ENCODE measurements around the gene ST3GAL5.
"Not testable (repeated sequence)": the region's sequence is repeated elsewhere in the genome, so short reads cannot be mapped to it uniquely, and the experiment has no call there.

Gene ST3GAL5

GRCh38 chr2:85830645-85831044, 58.1 kb downstream of the ST3GAL5 start:
- DNase-seq = no peak

GRCh38 chr2:85829394-85829793, 59.4 kb downstream of the ST3GAL5 start:
- not testable (repeated sequence) for DNase-seq

GRCh38 chr2:85828725-85829124, 60.1 kb downstream of the ST3GAL5 start:
- no peak for DNase-seq

GRCh38 chr2:85827879-85828569, 60.8 kb downstream of the ST3GAL5 start:
- DNase-seq = no peak

GRCh38 chr2:85826990-85827878, 61.6 kb downstream of the ST3GAL5 start:
- peak; percentile 85 for DNase-seq

GRCh38 chr2:85823951-85824350, 64.8 kb downstream of the ST3GAL5 start:
- DNase-seq = no peak

- DNase-seq = no peak
Observed at GRCh38 chr2:85822766-85823165, 66.0 kb downstream of the ST3GAL5 start.

GRCh38 chr2:85819811-85820510, 68.8 kb downstream of the ST3GAL5 start:
- DNase-seq = no peak

GRCh38 chr2:85814802-85815550, 73.8 kb downstream of the ST3GAL5 start:
- DNase-seq = no peak

- peak; percentile 90 for DNase-seq
Observed at GRCh38 chr2:85813982-85814801, 74.6 kb downstream of the ST3GAL5 start.

GRCh38 chr2:85813211-85813981, 75.4 kb downstream of the ST3GAL5 start:
- DNase-seq = no peak

- no peak for DNase-seq
Observed at GRCh38 chr2:85812094-85812735, 76.6 kb downstream of the ST3GAL5 start.

GRCh38 chr2:85811180-85812093, 77.4 kb downstream of the ST3GAL5 start:
- no peak for DNase-seq

GRCh38 chr2:85810371-85811179, 78.2 kb downstream of the ST3GAL5 start:
- DNase-seq = no peak

- no peak for DNase-seq
Observed at GRCh38 chr2:85807756-85808155, 81.0 kb downstream of the ST3GAL5 start.

GRCh38 chr2:85806358-85807118, 82.3 kb downstream of the ST3GAL5 start:
- DNase-seq = peak; percentile 22

- peak; percentile 43 for DNase-seq
Observed at GRCh38 chr2:85804583-85804982, 84.2 kb downstream of the ST3GAL5 start.

All from suppressor macrophage treated with lipopolysaccharide for 4 hours (primary cell).